Choroid plexus epithelial cell (primary cell): Measurements from ENCODE around the gene KIF5A.

Experiments
- DNase-seq: peaks from one replicate; pipeline ENCODE4 v3.0.0-alpha.2; 2010; ENCODE audit warnings: low read depth
- H3K4me3 ChIP-seq: 2 replicates; pipeline ENCODE4 v1.5.1; 2011; ENCODE audit warnings: low read depth, mild to moderate bottlenecking, control low read depth, low read length, moderate library complexity
- TF ChIP-seq, protein P1 (sequence below): conservative IDR thresholded peaks from 2 replicates; pipeline ENCODE4 v1.5.1; 2011; ENCODE audit warnings: low read depth, mild to moderate bottlenecking, control low read depth, inconsistent platforms, low read length, moderate library complexity

Gene KIF5A

DNA sequence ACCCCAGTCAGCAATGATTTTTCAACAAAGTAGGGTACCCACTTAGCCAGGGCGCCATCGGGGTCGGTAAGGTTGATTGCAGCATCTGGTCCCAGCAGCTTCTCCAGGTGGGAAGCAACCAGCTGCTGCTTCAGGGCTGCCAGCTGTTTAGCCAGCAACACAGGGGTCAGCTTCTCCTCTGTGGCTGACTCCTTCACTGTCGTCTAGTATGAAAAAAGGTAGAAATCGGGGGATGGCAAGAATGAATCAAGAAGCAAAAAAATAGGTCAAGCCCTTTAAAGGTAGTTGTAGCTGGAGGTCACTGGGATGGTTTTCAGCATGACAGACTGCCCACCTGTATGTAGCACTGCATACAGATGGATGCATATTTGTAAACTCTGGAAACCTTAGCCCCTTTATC is 15.6 kb upstream of the KIF5A start:
- DNase-seq: no peak
- no peak overlapping the region for H3K4me3 ChIP-seq
- TF ChIP-seq, protein P1, sequence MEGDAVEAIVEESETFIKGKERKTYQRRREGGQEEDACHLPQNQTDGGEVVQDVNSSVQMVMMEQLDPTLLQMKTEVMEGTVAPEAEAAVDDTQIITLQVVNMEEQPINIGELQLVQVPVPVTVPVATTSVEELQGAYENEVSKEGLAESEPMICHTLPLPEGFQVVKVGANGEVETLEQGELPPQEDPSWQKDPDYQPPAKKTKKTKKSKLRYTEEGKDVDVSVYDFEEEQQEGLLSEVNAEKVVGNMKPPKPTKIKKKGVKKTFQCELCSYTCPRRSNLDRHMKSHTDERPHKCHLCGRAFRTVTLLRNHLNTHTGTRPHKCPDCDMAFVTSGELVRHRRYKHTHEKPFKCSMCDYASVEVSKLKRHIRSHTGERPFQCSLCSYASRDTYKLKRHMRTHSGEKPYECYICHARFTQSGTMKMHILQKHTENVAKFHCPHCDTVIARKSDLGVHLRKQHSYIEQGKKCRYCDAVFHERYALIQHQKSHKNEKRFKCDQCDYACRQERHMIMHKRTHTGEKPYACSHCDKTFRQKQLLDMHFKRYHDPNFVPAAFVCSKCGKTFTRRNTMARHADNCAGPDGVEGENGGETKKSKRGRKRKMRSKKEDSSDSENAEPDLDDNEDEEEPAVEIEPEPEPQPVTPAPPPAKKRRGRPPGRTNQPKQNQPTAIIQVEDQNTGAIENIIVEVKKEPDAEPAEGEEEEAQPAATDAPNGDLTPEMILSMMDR: no peak

GRCh38 chr12:57534991-57535543 is 14.8 kb upstream of the KIF5A start:
- TF ChIP-seq, protein P1: no peak
- no peak for DNase-seq
- no peak overlapping the region for H3K4me3 ChIP-seq

GRCh38 chr12:57535764-57536596 is 13.9 kb upstream of the KIF5A start:
- TF ChIP-seq, protein P1: no peak
- no peak for DNase-seq
- H3K4me3 ChIP-seq: no peak overlapping the region

DNA sequence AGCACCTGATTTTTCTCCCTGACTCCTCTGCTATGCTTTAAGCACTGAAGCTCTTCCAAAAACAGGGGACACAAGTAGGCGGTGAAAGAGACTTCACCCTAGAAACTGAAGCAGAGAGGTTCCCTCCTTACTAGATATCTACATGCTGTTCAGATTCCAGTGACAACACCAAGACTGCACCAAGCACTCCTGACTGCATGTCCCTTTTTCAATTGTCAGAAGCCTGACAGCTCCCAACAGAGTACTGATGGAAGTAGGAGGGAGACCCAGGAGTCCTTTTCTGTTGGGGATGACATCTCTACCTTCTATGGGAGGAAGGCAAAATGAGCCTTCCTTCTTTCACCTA is 13.3 kb upstream of the KIF5A start:
- TF ChIP-seq, protein P1: no peak
- DNase-seq: no peak
- H3K4me3 ChIP-seq: no peak overlapping the region

DNA sequence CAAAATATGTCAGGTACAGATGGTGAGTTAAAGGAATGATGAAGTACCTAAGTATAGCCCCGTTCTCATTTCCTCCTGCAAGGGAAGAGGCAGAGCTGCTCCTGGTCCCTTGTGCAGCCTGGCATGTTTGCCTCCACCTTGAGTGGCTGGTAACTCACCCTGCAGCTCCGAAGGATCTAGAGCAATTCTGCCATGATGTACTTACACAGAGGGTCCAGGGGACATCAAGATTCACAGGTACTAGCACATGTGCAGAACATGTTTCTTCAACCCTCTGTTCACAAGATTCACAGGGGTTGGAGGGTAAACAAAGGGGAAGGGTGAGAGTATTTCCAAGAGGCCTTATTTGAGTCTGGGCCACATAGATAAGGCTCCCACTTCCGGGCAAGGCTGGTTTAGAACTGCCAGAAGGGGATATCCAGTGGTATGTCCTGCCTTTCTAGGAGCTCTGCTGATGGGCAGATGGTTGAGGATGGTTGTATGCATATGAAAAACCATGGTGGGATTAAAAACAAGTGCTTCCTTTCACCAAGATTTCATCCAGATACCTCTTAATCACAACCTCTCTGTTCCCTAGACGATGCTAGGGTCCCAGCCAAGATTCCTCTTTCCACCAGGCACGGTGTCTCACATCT is 10.6 kb upstream of the KIF5A start:
- no peak for DNase-seq
- no peak overlapping the region for H3K4me3 ChIP-seq
- TF ChIP-seq, protein P1: no peak

DNA sequence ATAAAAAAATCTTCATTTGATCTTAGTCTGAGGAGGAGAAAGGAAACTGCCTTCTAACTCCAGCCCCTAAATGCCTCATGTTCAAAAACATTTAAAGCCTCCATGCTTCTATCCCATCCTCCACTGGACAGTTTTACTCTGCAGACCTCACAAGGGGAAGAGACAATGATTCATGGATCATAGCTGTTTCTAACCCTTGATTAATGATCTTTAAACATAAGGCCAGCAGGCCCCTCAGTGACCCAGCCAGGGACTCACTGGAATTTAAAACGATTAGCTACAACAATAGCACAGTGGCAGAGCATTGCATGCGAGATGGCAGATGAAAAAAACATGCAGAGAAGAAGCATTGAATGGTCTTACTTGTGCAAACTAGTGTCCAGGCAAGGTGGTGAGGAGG is 8.8 kb upstream of the KIF5A start:
- TF ChIP-seq, protein P1: no peak
- H3K4me3 ChIP-seq: no peak overlapping the region
- DNase-seq: no peak
